HepG2 (cell line): Measurements from ENCODE around the gene SNX9. TPM values are rescaled to one million over a fixed set of nuclear protein-coding genes. Genes with fewer than 3 reads are reported as not detected.

Experiments used
- ARID2 ChIP-seq: sonication (generic); formaldehyde crosslinking; IDR thresholded peaks from 2 replicates; pipeline ENCODE4 v1.8.1; 2022; ENCODE audit warnings: mild to moderate bottlenecking, missing genetic modification reagents, borderline replicate concordance
- GATAD2A ChIP-seq: IDR thresholded peaks from 2 replicates; pipeline ENCODE4 v1.6.1; 2016
- POGZ ChIP-seq: sonication (generic); formaldehyde crosslinking; IDR thresholded peaks from 2 replicates; pipeline ENCODE4 v1.4.0; 2020; ENCODE audit warnings: mild to moderate bottlenecking, missing genetic modification reagents
- RFXANK ChIP-seq: IDR thresholded peaks from 2 replicates; pipeline ENCODE4 v1.6.1; 2016
- ZNF225 ChIP-seq: sonication (generic); formaldehyde crosslinking; IDR thresholded peaks from 2 replicates; pipeline ENCODE4 v1.4.0; 2020; ENCODE audit warnings: mild to moderate bottlenecking, missing genetic modification reagents
- ZNF770 ChIP-seq: sonication (generic); formaldehyde crosslinking; IDR thresholded peaks from 2 replicates; pipeline ENCODE4 v1.5.0; 2020; ENCODE audit warnings: mild to moderate bottlenecking, missing genetic modification reagents
- polyA plus RNA-seq, 8 experiments: library from polyadenylated mRNA; depleted of rRNA in 3 of 8; stranded (reverse) in 7 of 8; unstranded in 1 of 8; fragments of >200 nt; fragmentation: Illumina TruSeq in 4 of 8; extraction: Trizol in 4 of 8; gene quantifications; 2 replicates each; pipeline versions ENCODE4 v1.2.1 to v1.2.3, GENCODE V29; 2011 to 2016; ENCODE audit warnings: low read depth in 4 of 8, missing spikeins in 1 of 8, mixed read lengths in 1 of 8; ENCODE audit not compliant: insufficient read depth in 1 of 8
- total RNA-seq, 5 experiments: library from RNA; depleted of rRNA; stranded (reverse); fragments of >200 nt; fragmentation: Illumina TruSeq; extraction: Trizol; gene quantifications; 2 replicates each; pipeline ENCODE4 v1.2.3, GENCODE V29; 2016; ENCODE audit warnings: low read depth in 1 of 5
- TF ChIP-seq, protein P1 (sequence below): sonication (generic); formaldehyde crosslinking; IDR thresholded peaks from 2 replicates; pipeline ENCODE4 v1.9.0; 2021; ENCODE audit warnings: missing genetic modification reagents, mild to moderate bottlenecking, borderline replicate concordance
- TF ChIP-seq, protein P2 (sequence below): sonication (generic); formaldehyde crosslinking; IDR thresholded peaks from 2 replicates; pipeline ENCODE4 v1.4.0; 2020; ENCODE audit warnings: mild to moderate bottlenecking, missing genetic modification reagents

The SNX9 gene
- total and polyA plus RNA-seq, 2 of the 13 experiments (the other 11 are each of a cell fraction or from before 2014, with no cell fraction given) = 21.9 to 36.0 TPM

DNA sequence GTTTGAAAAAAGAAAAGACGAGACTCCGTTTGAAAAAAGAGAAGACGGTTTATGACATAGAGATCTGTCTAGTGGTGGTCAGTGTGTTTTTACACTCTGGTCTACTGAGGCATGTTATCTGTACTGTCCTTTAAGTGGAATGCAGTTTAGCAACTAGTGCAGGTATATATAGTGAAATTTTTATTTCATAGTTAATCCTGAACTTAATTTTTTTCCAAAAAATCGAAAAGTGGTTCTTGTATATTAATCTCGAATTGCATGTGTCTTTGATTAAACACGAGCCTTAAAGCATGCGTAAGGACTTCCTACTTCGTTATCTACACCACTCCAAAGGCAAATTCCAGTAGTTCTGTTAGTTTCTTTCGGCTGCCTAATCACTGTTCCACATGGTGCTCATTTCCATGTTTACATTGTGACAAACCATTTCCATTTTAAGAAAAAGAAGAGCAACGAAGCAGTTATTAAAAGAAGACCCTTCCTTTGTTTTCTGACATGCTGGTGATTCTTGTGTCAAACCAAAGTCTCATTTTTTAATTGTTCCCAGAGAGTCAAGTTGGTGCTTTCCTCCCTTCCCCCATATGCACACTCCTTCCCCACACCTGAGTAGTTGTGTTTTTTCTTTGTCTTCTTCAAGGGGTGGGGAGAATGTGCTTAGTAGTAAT lies 2.3 kb downstream of the SNX9 start (continued):
- 0 out of 2 replicates have a peak, but pooled peaks have one; percentile 34 for TF ChIP-seq POGZ (CRISPR knock-in tag)
- TF ChIP-seq, protein P1, sequence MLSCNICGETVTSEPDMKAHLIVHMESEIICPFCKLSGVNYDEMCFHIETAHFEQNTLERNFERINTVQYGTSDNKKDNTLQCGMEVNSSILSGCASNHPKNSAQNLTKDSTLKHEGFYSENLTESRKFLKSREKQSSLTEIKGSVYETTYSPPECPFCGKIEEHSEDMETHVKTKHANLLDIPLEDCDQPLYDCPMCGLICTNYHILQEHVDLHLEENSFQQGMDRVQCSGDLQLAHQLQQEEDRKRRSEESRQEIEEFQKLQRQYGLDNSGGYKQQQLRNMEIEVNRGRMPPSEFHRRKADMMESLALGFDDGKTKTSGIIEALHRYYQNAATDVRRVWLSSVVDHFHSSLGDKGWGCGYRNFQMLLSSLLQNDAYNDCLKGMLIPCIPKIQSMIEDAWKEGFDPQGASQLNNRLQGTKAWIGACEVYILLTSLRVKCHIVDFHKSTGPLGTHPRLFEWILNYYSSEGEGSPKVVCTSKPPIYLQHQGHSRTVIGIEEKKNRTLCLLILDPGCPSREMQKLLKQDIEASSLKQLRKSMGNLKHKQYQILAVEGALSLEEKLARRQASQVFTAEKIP (CRISPR knock-in tag) = no peak
- TF ChIP-seq, protein P2, sequence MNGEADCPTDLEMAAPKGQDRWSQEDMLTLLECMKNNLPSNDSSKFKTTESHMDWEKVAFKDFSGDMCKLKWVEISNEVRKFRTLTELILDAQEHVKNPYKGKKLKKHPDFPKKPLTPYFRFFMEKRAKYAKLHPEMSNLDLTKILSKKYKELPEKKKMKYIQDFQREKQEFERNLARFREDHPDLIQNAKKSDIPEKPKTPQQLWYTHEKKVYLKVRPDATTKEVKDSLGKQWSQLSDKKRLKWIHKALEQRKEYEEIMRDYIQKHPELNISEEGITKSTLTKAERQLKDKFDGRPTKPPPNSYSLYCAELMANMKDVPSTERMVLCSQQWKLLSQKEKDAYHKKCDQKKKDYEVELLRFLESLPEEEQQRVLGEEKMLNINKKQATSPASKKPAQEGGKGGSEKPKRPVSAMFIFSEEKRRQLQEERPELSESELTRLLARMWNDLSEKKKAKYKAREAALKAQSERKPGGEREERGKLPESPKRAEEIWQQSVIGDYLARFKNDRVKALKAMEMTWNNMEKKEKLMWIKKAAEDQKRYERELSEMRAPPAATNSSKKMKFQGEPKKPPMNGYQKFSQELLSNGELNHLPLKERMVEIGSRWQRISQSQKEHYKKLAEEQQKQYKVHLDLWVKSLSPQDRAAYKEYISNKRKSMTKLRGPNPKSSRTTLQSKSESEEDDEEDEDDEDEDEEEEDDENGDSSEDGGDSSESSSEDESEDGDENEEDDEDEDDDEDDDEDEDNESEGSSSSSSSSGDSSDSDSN (CRISPR knock-in tag) = no peak
- TF ChIP-seq RFXANK (CRISPR knock-in tag) = no peak
- no peak for TF ChIP-seq ARID2 (CRISPR knock-in tag)
- TF ChIP-seq ZNF770 (CRISPR knock-in tag) = 0 out of 2 replicates have a peak, but pooled peaks have one; percentile 7
- TF ChIP-seq GATAD2A (CRISPR knock-in tag) = no peak
- TF ChIP-seq ZNF225 (CRISPR knock-in tag) = no peak
